ENCODE measurements around the gene ABCG1.

Gene ABCG1

GRCh38 chr21:42265231-42265812 lies 46.4 kb downstream of the ABCG1 start:
- H3K27me3 ChIP-seq (ENCODE audit: insufficient read depth, low read length) = no peaks in the 10 kb centered on the region
- no peaks in the 10 kb centered on the region for H3K4me1 ChIP-seq (ENCODE audit: insufficient read depth, low read length)
- no peak overlapping the region for H3K27ac ChIP-seq (ENCODE audit: low read depth, low read length)
- H3K9me3 ChIP-seq (ENCODE audit: insufficient read depth, low read depth, low read length) = no peaks in the 10 kb centered on the region
- no peak overlapping the region for H3K4me3 ChIP-seq (ENCODE audit: low read length)
- WGBS = 88% methylated on average over 12 of the region's 12 CpGs
- no peaks in the 10 kb centered on the region for H3K36me3 ChIP-seq (ENCODE audit: insufficient read depth, low read length)
- H3K9ac ChIP-seq (ENCODE audit: low read depth, low read length) = no peak overlapping the region

- Histone ChIP-seq H3K36me3 (ENCODE audit: insufficient read depth, low read length) (no peaks in the 10 kb centered on the region), H3K4me1 (ENCODE audit: insufficient read depth, low read length) (no peaks in the 10 kb centered on the region), H3K4me3 (ENCODE audit: low read length) (no peak overlapping the region), H3K9ac (ENCODE audit: low read depth, low read length) (no peak overlapping the region), H3K27me3 (ENCODE audit: insufficient read depth, low read length) (no peaks in the 10 kb centered on the region), H3K9me3 (ENCODE audit: insufficient read depth, low read depth, low read length) (no peaks in the 10 kb centered on the region), H3K27ac (ENCODE audit: low read depth, low read length) (no peak overlapping the region)
- WGBS = 84% methylated on average over 7 of the region's 7 CpGs
These were observed 48.1 kb downstream of the ABCG1 start for GRCh38 chr21:42266971-42267556.

GRCh38 chr21:42269386-42269785 lies 50.4 kb downstream of the ABCG1 start:
- Histone ChIP-seq H3K4me1 (ENCODE audit: insufficient read depth, low read length) (no peaks in the 10 kb centered on the region), H3K9me3 (ENCODE audit: insufficient read depth, low read depth, low read length) (no peaks in the 10 kb centered on the region), H3K27ac (ENCODE audit: low read depth, low read length) (no peak overlapping the region), H3K27me3 (ENCODE audit: insufficient read depth, low read length) (no peaks in the 10 kb centered on the region), H3K9ac (ENCODE audit: low read depth, low read length) (no peak overlapping the region), H3K36me3 (ENCODE audit: insufficient read depth, low read length) (no peaks in the 10 kb centered on the region), H3K4me3 (ENCODE audit: low read length) (no peak overlapping the region)
- 79% methylated on average over 10 of the region's 10 CpGs for WGBS

DNA sequence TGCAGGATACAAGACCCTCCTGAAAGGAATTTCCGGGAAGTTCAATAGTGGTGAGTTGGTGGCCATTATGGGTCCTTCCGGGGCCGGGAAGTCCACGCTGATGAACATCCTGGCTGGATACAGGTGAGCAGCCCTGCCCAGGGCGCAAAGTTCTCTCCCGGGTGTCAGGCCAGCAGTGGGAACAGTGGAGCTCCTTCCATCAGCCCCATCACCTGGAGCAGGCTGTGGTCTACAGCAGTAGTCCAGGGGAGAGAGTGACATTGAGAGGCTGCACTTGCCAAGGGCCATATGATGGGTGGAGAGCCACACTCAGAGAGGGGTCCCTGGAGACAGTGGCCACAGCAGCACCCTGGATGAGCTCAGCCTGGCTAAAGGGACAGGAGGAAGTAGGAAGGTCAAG lies 52.1 kb downstream of the ABCG1 start:
- Histone ChIP-seq H3K4me1 (ENCODE audit: insufficient read depth, low read length) (no peaks in the 10 kb centered on the region), H3K27me3 (ENCODE audit: insufficient read depth, low read length) (no peaks in the 10 kb centered on the region), H3K27ac (ENCODE audit: low read depth, low read length) (no peak overlapping the region), H3K9ac (ENCODE audit: low read depth, low read length) (no peak overlapping the region), H3K4me3 (ENCODE audit: low read length) (no peak overlapping the region), H3K36me3 (ENCODE audit: insufficient read depth, low read length) (no peaks in the 10 kb centered on the region), H3K9me3 (ENCODE audit: insufficient read depth, low read depth, low read length) (no peaks in the 10 kb centered on the region)
- whole genome bisulfite sequencing = 95% methylated on average over 6 of the region's 6 CpGs

DNA sequence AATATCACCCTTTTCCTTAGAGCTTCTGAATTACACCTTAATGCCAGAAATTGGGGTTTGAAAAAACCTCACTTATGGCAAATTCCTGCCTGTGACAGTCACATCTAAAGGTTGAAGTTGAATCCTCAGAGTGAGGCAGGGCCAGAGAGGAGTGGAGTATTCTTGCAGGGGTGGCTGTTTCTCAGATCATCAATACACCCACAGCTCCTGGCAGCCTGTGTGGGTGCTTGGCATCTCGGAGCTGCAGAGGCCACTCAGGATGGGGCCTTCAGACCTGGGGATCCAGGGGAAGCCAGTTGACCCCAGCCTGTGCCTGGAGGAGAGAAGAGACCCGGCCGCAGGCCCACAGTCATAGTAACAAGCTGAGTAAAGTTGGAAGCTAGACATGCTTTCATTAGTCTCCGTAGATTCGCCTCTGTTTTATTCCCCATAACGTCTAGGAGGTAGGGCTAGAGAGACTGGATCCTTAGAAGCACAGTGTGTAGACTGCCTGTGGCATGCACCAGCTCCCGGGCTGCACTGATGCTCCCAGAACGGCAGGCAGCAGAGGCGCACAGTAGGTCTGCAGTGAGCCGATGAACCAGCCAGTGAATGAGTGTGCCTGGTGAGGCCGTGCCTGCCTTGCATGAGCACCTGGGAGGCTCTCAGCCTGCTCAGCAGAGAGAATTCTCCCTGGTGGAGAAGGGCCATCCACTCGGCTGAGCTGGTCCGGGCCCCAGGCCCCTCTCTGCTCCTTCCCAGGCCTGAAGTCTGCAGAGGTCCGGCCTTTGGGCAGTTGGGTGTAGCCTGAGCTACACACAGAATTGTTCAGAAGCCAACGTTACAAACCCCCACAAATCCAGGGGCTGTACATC lies 53.4 kb downstream of the ABCG1 start:
- 93% methylated on average over 15 of the region's 15 CpGs for WGBS
- Histone ChIP-seq H3K27ac (ENCODE audit: low read depth, low read length) (no peak overlapping the region), H3K9me3 (ENCODE audit: insufficient read depth, low read depth, low read length) (no peaks in the 10 kb centered on the region), H3K4me1 (ENCODE audit: insufficient read depth, low read length) (no peaks in the 10 kb centered on the region), H3K4me3 (ENCODE audit: low read length) (no peak overlapping the region), H3K27me3 (ENCODE audit: insufficient read depth, low read length) (no peaks in the 10 kb centered on the region), H3K9ac (ENCODE audit: low read depth, low read length) (no peak overlapping the region), H3K36me3 (ENCODE audit: insufficient read depth, low read length) (no peaks in the 10 kb centered on the region)

GRCh38 chr21:42272984-42273600 lies 54.2 kb downstream of the ABCG1 start:
- H3K36me3 ChIP-seq (ENCODE audit: insufficient read depth, low read length) = no peaks in the 10 kb centered on the region
- 84% methylated on average over 29 of the region's 29 CpGs for WGBS
- no peaks in the 10 kb centered on the region for H3K9me3 ChIP-seq (ENCODE audit: insufficient read depth, low read depth, low read length)
- no peaks in the 10 kb centered on the region for H3K27me3 ChIP-seq (ENCODE audit: insufficient read depth, low read length)
- no peak overlapping the region for H3K9ac ChIP-seq (ENCODE audit: low read depth, low read length)
- H3K27ac ChIP-seq (ENCODE audit: low read depth, low read length) = no peak overlapping the region
- no peak overlapping the region for H3K4me3 ChIP-seq (ENCODE audit: low read length)
- no peaks in the 10 kb centered on the region for H3K4me1 ChIP-seq (ENCODE audit: insufficient read depth, low read length)

GRCh38 chr21:42276076-42276475 lies 57.1 kb downstream of the ABCG1 start:
- WGBS = 90% methylated on average over 13 of the region's 13 CpGs
- Histone ChIP-seq H3K4me1 (ENCODE audit: insufficient read depth, low read length) (no peaks in the 10 kb centered on the region), H3K27me3 (ENCODE audit: insufficient read depth, low read length) (no peaks in the 10 kb centered on the region), H3K4me3 (ENCODE audit: low read length) (no peak overlapping the region), H3K9me3 (ENCODE audit: insufficient read depth, low read depth, low read length) (no peaks in the 10 kb centered on the region), H3K9ac (ENCODE audit: low read depth, low read length) (no peak overlapping the region), H3K27ac (ENCODE audit: low read depth, low read length) (no peak overlapping the region), H3K36me3 (ENCODE audit: insufficient read depth, low read length) (no peaks in the 10 kb centered on the region)

DNA sequence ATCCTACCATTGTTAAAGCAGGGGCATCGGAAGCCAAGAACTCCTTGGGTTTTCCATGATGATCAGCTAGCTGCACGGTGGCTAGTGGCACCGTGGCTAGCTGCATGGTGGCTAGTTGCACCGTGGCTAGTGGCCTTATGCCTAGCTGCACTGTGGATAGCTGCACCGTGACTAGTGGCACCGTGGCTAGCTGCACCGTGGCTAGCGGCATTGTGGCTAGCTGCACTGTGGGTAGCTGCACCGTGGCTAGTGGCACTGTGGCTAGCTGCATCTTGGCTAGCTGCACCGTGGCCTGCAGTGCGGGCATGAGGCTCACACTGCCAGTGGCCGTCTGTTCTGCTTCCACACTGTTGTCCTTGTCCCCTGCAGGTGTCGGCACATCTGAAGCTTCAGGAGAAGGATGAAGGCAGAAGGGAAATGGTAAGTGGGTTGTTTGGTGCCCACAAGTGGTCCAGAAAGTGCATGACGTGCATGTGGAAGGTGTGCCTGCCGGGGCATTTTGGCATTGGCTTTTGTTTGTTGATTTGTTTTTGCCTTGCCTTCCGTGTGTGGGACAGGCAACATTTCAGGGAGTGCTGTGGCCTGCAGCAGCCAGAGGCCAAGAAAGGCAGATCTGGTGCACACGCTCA lies 57.7 kb downstream of the ABCG1 start:
- Histone ChIP-seq H3K4me3 (ENCODE audit: low read length) (no peak overlapping the region), H3K27ac (ENCODE audit: low read depth, low read length) (no peak overlapping the region), H3K4me1 (ENCODE audit: insufficient read depth, low read length) (no peaks in the 10 kb centered on the region), H3K9me3 (ENCODE audit: insufficient read depth, low read depth, low read length) (no peaks in the 10 kb centered on the region), H3K9ac (ENCODE audit: low read depth, low read length) (no peak overlapping the region), H3K27me3 (ENCODE audit: insufficient read depth, low read length) (no peaks in the 10 kb centered on the region), H3K36me3 (ENCODE audit: insufficient read depth, low read length) (no peaks in the 10 kb centered on the region)
- WGBS = 95% methylated on average over 17 of the region's 17 CpGs

DNA sequence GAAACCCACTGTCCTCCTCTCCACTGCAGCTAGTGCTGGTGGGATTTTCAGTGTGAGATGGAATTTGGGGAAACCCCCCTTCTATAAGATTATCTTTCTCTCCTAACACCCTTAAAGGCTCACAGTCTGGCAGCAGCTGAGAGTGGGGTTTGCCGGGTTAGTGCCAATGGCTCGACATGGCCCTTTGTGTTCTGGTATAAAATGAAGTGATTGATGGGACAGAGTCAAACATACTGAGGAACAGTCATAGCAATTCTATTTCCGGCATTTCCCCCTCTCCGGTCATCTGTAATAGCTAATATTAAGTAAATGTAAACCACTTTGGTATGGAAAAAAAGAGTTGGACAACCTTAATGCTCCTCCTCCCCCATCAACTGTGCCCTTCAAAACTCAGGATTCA lies 58.7 kb downstream of the ABCG1 start:
- Histone ChIP-seq H3K4me3 (ENCODE audit: low read length) (no peak overlapping the region), H3K36me3 (ENCODE audit: insufficient read depth, low read length) (no peaks in the 10 kb centered on the region), H3K9ac (ENCODE audit: low read depth, low read length) (no peak overlapping the region), H3K9me3 (ENCODE audit: insufficient read depth, low read depth, low read length) (no peaks in the 10 kb centered on the region), H3K27ac (ENCODE audit: low read depth, low read length) (no peak overlapping the region), H3K27me3 (ENCODE audit: insufficient read depth, low read length) (no peaks in the 10 kb centered on the region), H3K4me1 (ENCODE audit: insufficient read depth, low read length) (no peaks in the 10 kb centered on the region)
- WGBS = 94% methylated on average over 2 of the region's 4 CpGs

DNA sequence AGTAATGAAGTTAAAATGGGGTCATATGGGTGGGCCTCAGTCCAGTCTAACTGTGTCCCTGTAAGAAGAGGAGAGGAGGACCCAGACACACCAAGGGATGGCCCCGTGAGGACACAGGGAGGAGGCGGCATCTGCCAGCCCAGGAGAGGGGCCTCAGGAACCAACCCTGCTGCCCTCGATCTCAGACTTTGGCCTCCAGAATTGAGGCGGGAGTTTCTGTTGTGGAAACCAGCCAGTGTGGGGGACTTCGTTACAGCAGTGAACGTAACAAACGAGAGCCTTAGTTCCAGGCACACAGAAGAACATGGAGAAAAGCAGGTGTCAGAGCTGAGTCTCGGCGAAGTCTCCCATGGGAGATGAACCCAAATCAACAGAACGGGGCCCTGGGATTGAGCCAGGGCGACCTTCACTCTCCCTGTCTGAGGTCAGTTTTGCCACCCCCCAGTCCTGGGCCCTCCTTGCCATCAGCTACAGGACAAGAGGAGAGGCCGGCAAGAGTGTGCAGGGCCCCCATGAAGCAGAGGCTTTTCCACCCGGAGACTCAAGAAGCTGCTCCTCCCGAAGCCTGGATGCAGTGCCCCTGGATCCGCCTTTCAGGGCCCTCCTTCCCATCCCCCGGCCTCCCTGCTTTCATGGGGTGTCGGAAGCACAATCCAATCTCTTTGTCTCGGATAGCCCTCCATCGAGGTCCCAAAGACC lies 59.7 kb downstream of the ABCG1 start:
- Histone ChIP-seq H3K27ac (ENCODE audit: low read depth, low read length) (no peak overlapping the region), H3K36me3 (ENCODE audit: insufficient read depth, low read length) (no peaks in the 10 kb centered on the region), H3K4me3 (ENCODE audit: low read length) (no peak overlapping the region), H3K9ac (ENCODE audit: low read depth, low read length) (no peak overlapping the region), H3K9me3 (ENCODE audit: insufficient read depth, low read depth, low read length) (no peaks in the 10 kb centered on the region), H3K4me1 (ENCODE audit: insufficient read depth, low read length) (no peaks in the 10 kb centered on the region), H3K27me3 (ENCODE audit: insufficient read depth, low read length) (no peaks in the 10 kb centered on the region)
- 89% methylated on average over 19 of the region's 19 CpGs for WGBS

All from HUES64 (cell line).